Measurements from ENCODE around the gene PCSK5. TPM values are rescaled to one million over a fixed set of nuclear protein-coding genes. Genes with fewer than 3 reads are reported as not detected.

Gene PCSK5
- total RNA-seq, 1 experiment from 2014 or later = 7.5 TPM

DNA sequence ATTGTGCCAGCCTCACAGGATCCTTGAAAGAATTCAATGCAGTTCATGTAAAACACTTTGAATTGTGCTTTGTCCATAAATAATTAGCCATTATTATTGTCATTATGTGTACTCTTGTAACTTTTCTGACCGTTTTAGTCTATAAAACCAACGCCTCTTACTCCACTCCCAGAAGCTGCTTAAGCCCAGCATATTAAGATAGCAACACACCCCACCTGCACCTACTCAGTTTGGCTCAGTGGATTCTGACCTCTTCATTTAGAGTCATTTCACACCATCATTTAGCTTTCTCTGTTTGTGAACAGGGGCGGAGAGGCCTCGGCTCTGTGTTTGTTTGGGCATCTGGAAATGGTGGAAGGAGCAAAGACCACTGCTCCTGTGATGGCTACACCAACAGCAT lies 205.1 kb downstream of the PCSK5 start:
- no peak overlapping the region for H2AFZ ChIP-seq (ENCODE audit: low read length)
- H3K23ac ChIP-seq (ENCODE audit: insufficient read length, low read depth, low read length) = no peak overlapping the region
- no peak overlapping the region for H3K56ac ChIP-seq (ENCODE audit: insufficient read length, low read depth, low read length)
- no peak overlapping the region for H2BK15ac ChIP-seq (ENCODE audit: low read depth, low read length)
- H3K23me2 ChIP-seq (ENCODE audit: insufficient read length, low read depth, low read length, poor library complexity, severe bottlenecking) = no peaks in the 10 kb centered on the region
- H4K5ac ChIP-seq (ENCODE audit: insufficient read length, low read depth, low read length) = no peak overlapping the region
- 0 out of 5 replicates have a peak, but pooled peaks cover 0 to under 1% of the 10 kb centered on the region in 2 experiments for H3K9me3 Mint-ChIP-seq
- H4K91ac ChIP-seq (ENCODE audit: insufficient read length, low read depth, low read length) = no peak overlapping the region
- H3K79me2 ChIP-seq (ENCODE audit: insufficient read depth, low read length) = no peaks in the 10 kb centered on the region
- no peak overlapping the region for H3K9ac ChIP-seq (ENCODE audit: extremely low read depth, insufficient read length, low read length)
- no peak overlapping the region for H3K4me2 ChIP-seq (ENCODE audit: insufficient read depth, insufficient read length, low read length)
- H3K9me3 ChIP-seq (ENCODE audit: control insufficient read depth, low read depth, low read length) = no peaks in the 10 kb centered on the region
- H3K18ac ChIP-seq (ENCODE audit: insufficient read length, low read depth, low read length) = no peak overlapping the region
- no peak overlapping the region for H4K8ac ChIP-seq (replicated peaks; ENCODE audit: insufficient read length, low read depth, low read length)
- no peaks in the 10 kb centered on the region for H3K27me3 ChIP-seq (ENCODE audit: insufficient read depth, low read length)
- H3K27me3 Mint-ChIP-seq (ENCODE audit: low read depth) = no peaks in the 10 kb centered on the region
- H3K4me3 Mint-ChIP-seq = no peak overlapping the region
- H2BK120ac ChIP-seq (ENCODE audit: low read depth, low read length, poor library complexity, severe bottlenecking) = no peak overlapping the region
- H3K4ac ChIP-seq (ENCODE audit: low read depth, low read length) = no peak overlapping the region
- H2AK5ac ChIP-seq (ENCODE audit: insufficient read length, low read length) = no peak overlapping the region
- no peak overlapping the region for H3K27ac ChIP-seq (ENCODE audit: insufficient read length, low read depth, low read length)
- peaks cover 0 to 5% (median 3%) of the 10 kb centered on the region in 3 experiments; a peak in 6 of 7 replicates for H3K36me3 Mint-ChIP-seq (ENCODE audit: insufficient read depth in 1 of 3, low read depth in 3 of 3)
- H3K14ac ChIP-seq (ENCODE audit: insufficient read depth, low read length) = no peak overlapping the region; the same call in 1 of the 2 replicates
- WGBS (ENCODE audit: extremely low coverage, insufficient read length, low lambda C conversion rate) = no CpG with 5 or more reads among the region's 4 CpGs
- no peak overlapping the region for H3K27ac Mint-ChIP-seq
- no peak for DNase-seq
- H3K79me1 ChIP-seq (ENCODE audit: insufficient read depth, low read depth, low read length, poor library complexity, severe bottlenecking) = no peaks in the 10 kb centered on the region
- no peak overlapping the region for H2BK5ac ChIP-seq (ENCODE audit: insufficient read length, low read length)
- no peaks in the 10 kb centered on the region for H4K20me1 ChIP-seq (ENCODE audit: control insufficient read depth, insufficient read depth, insufficient read length)
- H2BK12ac ChIP-seq (ENCODE audit: insufficient read length, low read depth, low read length) = no peak overlapping the region
- TF ChIP-seq, protein P1, sequence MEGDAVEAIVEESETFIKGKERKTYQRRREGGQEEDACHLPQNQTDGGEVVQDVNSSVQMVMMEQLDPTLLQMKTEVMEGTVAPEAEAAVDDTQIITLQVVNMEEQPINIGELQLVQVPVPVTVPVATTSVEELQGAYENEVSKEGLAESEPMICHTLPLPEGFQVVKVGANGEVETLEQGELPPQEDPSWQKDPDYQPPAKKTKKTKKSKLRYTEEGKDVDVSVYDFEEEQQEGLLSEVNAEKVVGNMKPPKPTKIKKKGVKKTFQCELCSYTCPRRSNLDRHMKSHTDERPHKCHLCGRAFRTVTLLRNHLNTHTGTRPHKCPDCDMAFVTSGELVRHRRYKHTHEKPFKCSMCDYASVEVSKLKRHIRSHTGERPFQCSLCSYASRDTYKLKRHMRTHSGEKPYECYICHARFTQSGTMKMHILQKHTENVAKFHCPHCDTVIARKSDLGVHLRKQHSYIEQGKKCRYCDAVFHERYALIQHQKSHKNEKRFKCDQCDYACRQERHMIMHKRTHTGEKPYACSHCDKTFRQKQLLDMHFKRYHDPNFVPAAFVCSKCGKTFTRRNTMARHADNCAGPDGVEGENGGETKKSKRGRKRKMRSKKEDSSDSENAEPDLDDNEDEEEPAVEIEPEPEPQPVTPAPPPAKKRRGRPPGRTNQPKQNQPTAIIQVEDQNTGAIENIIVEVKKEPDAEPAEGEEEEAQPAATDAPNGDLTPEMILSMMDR (conservative IDR thresholded peaks at IDR 0.05) = no peak
- peaks cover 1 to 2% of the 10 kb centered on the region in 2 experiments for H3K4me1 Mint-ChIP-seq
- H3K4me1 ChIP-seq (ENCODE audit: insufficient read depth, low read length) = no peaks in the 10 kb centered on the region
- no peak overlapping the region for H3T11ph ChIP-seq (ENCODE audit: low read length)
- no peak overlapping the region for H2BK20ac ChIP-seq (ENCODE audit: low read depth, low read length, poor library complexity, severe bottlenecking)

All from H9 (cell line).